Sciatic nerve (tissue), 2 donors: ENCODE results near the gene SLX4. TPM values are rescaled to one million over a fixed set of nuclear protein-coding genes. Genes with fewer than 3 reads are reported as not detected.

Experiments used
- ATAC-seq: fragments of 200-7000 bp; cut with Tn5 transposase; one replicate; pipeline ENCODE4 v1.9.1; 2020; ENCODE audit warnings: mild to moderate bottlenecking, moderate library complexity
- DNase-seq: peaks from one replicate; pipeline ENCODE4 v3.0.0-alpha.2; 2020; ENCODE audit warnings: low spot score
- intact Hi-C: fragments of 100-400 bp; cut with DNase I; formaldehyde crosslinking; loops from one replicate; pipeline ENCODE4 v1.14.2; 2022
- total RNA-seq: library from RNA; stranded (reverse); fragmentation: NEBNext Ultra II Directional; extraction: Animal tissue kit (Norgen Biotek cat#: 25700); gene quantifications from one replicate; pipeline ENCODE4 v1.2.1, GENCODE V29; 2021
- donor health status: DM: no; HTN: no; CAD: no.
- donor health status: DM: no; HTN: no; CAD: no.

Gene SLX4
- total RNA-seq, 1 donor from 2014 or later: 6.5 TPM

DNA sequence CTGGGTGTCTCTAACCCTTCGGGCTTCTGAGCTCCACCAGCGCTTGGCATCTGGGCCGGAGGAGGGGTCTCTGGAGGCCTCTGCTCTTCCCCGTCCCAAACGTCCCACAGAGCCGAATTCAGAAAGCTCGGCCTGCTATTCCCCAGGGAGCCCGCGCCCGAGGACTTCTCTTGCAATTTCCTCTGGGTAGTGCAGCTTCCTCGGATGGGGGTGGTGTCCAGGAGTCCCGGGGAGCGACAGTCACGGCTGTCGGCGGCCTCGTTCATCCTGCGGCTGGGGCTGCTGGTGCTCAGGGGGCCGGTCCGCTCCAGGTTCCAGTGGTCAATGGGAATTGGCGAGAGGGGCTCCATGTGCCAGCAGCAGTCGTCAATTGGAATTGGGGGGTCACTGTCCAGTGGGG, 22.4 kb downstream of the SLX4 start:
- no peak for ATAC-seq
- intact Hi-C loops: no loop called here
- DNase-seq: no peak

- no peak for DNase-seq
- no peak for ATAC-seq
- intact Hi-C loops: no loop called here
These were observed 23.8 kb downstream of the SLX4 start for GRCh38 chr16:3587547-3588110.

GRCh38 chr16:3584412-3584811, 27.0 kb downstream of the SLX4 start:
- no peak for DNase-seq
- no peak for ATAC-seq
- intact Hi-C loops: no loop called here

GRCh38 chr16:3583303-3584038, 27.9 kb downstream of the SLX4 start:
- DNase-seq: no peak
- no peak for ATAC-seq
- intact Hi-C loops: no loop called here

DNA sequence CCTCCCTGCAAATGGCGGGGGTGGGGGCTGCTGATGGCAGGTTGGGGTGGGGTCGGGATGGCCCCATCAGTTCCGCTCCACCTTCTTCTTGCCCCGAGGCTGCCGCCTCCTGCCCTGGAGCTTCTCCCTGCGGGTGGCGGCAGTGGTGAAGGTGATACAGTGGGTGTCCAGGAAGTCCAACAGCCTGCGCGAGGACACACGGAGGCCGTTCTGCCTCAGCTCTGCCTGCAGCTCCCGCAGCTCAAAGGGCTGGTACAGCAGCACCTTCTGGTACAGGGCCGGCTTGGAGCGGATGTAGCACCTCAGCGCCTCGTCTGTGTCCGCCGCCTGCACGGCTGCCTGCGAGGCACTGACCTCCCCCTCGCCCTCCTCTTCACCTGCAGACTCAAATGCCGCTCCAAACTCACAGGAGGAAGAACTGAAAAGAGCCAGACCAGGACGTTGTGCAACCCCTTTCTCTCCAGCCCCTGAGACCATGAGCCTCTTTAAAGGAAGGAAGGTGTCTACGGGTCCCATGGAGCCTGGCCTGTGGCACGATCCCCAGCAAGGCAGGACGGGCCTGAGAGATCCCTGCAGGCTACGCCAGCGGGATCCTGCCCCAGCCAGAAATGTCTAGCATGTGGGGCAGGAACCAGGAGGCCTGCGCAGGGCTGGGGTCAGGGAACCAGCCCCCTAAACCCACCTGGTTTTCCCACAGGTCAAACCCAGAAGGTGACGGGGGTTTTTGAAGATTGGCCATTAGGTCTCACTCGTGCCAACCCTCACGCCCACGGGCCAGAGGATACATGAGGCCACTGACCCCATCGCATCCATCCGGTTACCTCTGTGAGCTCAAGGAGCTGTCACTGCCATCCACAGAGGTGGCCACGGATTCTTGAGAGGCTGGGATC, 28.9 kb downstream of the SLX4 start:
- intact Hi-C loops: no loop called here
- DNase-seq (no peak), ATAC-seq (no peak)

DNA sequence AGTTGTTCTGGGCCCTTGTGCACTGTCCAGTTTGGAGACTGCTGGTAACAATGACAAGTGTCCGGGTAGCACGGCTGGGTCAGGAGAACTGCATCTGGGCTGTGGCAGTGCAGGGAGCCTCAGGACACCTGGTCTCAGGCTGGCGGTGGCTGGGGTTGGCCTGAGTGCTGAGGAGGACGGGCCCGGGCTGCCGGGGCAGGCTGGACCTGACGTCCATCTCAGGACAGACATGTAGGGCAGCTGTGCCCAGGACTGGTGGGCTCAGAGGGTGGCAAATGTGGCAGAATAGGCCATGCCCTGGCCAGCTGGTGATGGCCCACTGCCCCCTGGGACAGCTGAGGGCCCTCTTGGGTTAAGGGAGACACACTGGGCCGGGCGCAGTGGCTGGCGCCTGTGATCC, 30.0 kb downstream of the SLX4 start:
- DNase-seq: no peak
- no peak for ATAC-seq
- intact Hi-C loops: no loop called here

DNA sequence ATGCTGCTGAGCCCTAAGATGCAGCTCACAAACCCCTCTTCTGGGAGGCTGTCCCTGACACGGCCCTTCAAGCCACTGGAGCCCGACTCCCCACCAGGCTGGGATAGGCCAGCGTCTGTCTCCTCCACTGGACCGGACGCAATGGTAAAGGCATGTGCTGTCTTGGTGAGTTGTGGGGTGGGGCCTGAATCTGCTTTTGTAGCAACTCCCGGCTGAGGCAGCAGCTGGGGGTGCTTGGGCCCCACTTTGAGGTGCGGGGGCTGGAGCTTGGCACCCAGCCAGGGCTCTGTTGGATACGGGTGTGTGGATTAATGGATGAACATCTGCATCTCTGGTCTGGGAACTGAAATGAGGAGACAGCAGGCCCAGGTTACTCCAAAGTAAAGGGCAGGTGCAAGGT, 30.7 kb downstream of the SLX4 start:
- intact Hi-C loops: no loop called here
- DNase-seq (no peak), ATAC-seq (no peak)

GRCh38 chr16:3580251-3580651, 31.2 kb downstream of the SLX4 start:
- DNase-seq (no peak), ATAC-seq (no peak)
- intact Hi-C loops: no loop called here

GRCh38 chr16:3579776-3580175, 31.6 kb downstream of the SLX4 start:
- ATAC-seq: no peak
- no peak for DNase-seq
- intact Hi-C loops: no loop called here

GRCh38 chr16:3578610-3579551, 32.5 kb downstream of the SLX4 start:
- intact Hi-C loops: no loop called here
- ATAC-seq: no peak
- DNase-seq: no peak

DNA sequence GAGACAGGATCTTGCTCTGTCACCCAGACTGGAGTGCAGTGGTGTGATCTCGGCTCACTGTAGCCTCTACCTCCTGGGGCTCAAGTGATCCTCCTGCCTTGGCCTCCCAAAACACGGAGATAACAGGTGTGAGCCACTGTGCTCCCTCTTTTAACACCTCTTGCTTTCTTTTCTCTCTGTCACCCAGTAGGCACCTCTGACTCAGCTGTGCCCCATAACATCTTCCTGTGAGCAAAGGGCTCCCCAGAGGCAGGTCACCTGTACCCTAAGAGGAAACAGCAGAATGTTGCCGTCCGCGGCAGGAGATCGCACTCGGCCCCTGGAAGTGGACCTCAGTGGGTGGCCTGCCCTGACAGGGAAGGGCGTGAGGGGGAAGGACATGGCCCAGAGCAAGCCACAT, 33.3 kb downstream of the SLX4 start:
- intact Hi-C loops: no loop called here
- no peak for DNase-seq
- no peak for ATAC-seq

DNA sequence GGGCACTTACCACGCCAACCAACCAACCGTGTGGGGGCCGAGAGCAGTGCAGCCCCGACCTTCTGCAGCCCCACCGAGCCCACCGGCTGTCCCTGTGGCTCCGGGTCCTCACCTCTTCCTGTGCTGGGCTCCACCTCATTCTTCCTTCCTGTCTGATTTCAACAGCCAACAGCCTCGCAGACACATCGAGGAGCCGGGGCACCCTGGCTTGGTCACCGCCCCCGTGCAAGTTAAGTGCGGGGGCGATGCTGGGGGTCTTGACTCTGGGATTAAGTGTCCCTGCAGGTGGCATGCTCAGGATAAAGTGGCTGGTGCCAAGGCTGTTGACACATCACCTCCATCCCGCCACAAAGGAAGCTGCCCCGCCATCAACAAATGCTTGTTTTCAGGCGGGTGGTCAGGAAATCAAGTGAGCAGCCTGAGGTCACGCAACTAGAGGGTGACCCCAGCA, 34.1 kb downstream of the SLX4 start, which contains the start of gene NLRC3:
TSS of gene NLRC3 (minus strand) at position 102 of the 451 bp plus-strand sequence. CDS start 12,367 bp downstream, outside the sequence.
- intact Hi-C loops: no loop called here
- ATAC-seq (no peak), DNase-seq (no peak)

DNA sequence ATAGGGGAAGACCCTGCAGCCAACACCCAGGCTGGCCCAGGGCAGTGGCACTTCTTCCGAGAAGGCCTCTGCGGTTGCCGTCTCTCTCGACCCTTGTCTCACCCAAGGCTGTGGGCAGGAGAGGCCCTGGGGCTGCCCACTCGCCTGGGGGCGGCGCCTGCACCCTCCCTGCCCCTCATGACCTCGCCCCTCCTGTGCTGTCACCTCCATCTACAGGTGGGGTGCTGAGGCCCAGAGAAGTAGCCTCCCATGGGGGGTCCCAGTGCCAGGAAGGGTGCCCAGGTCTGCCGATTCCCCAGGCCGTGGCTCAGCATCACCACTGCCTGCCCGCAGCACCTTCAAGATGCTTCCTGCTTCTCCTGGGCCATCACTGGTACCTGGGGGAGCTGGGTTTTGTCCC, 35.2 kb downstream of the SLX4 start:
- DNase-seq (no peak), ATAC-seq (no peak)
- intact Hi-C loops: no loop called here

DNA sequence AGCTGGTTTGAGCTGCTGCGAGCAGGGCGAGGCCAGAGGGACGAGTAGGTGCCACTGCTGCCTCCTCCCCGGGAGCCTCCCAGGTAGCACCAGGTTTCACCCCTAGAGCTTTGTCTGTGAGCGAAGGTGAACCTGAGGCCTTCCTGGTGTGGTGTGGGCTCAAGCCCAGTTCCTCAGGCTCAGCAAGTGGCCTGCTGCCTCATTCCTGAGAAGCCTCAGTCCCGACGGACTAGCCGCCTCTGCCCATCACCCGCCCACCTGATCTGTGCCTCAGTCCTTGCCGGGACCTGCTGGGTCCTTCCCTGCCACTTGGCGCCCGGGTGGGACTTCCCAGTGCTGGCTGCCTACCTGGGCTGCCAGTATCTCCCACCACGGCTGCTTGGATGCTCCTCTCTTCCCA, 35.9 kb downstream of the SLX4 start:
- no peak for ATAC-seq
- DNase-seq: no peak
- intact Hi-C loops: no loop called here

GRCh38 chr16:3574195-3574594, 37.2 kb downstream of the SLX4 start:
- DNase-seq: no peak
- intact Hi-C loops: no loop called here
- ATAC-seq: no peak

- intact Hi-C loops: no loop called here
- ATAC-seq: no peak
- DNase-seq: no peak
These were observed 38.1 kb downstream of the SLX4 start for GRCh38 chr16:3573146-3573815.

DNA sequence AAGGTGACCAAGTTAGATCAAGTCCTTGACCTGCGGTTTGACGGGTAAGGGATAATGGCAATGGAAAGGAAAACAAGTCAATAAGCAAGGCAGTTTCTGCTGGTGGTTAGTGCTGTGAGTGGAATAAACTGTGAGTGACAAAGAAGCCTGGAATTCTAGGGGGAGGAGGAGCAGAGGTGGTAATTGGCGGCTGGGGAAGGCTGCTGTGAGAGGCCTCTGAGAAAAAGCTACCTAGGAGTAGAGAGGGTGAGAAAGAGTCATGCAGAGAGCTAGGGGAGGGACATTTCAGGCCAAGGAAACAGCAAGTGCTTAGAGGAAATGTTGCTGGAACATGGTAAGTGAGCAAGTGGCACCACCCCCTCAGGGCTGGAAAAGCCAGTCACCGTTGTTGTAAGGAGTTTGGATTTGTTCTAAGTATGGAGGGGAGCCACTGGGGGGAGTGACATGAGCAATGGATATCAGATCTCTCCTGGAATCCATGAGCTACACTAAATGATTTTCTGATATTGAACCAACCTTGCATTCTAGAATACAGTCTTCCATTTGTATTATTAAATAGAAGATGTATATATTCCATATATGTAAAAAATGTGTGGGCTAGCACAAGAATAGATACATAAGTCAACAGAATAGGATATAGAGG, 40.9 kb downstream of the SLX4 start:
- DNase-seq (no peak), ATAC-seq (no peak)
- intact Hi-C loops: no loop called here

DNA sequence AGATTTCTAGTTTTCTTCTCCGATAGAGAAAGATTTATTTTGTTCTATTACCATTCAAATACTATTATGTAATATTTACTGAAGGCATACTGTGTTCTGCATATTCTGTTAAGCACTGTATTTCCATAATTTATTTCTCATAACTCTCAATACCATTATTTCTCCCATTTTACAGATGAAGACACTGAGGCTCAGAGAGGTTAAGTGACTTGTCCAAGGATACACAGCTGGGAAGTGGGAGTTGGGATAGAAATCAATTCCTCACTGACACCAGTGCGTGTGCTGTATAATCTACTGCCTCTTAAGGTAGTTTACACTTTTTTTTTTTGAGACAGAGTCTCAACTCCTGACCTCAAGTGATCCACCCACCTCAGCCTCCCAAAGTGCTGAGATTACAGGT, 41.6 kb downstream of the SLX4 start:
- intact Hi-C loops: no loop called here
- DNase-seq (no peak), ATAC-seq (no peak)
